Measurements from ENCODE around the gene MEIKIN. TPM values are rescaled to one million over a fixed set of nuclear protein-coding genes. Genes with fewer than 3 reads are reported as not detected.

The MEIKIN gene
- total and polyA plus RNA-seq, 12 donors, result 0.09 TPM; not detected in 11

- H3K27me3 ChIP-seq, result no peaks in the 10 kb centered on the region
- H3K9me3 ChIP-seq, result no peaks in the 10 kb centered on the region
- no peaks in the 10 kb centered on the region for H3K36me3 ChIP-seq
- no peak for DNase-seq
- WGBS, 2 donors, result 74 to 75% methylated on average over 3 of the region's 3 CpGs
- intact Hi-C loops (cut with DNase I), result no loop called here
- ATAC-seq, result no peak
- TF ChIP-seq CTCF (IDR thresholded peaks at IDR 0.05), result no peak
- no peak overlapping the region for H3K4me3 ChIP-seq
- H3K27ac ChIP-seq, result no peak overlapping the region
- peaks cover 0 to 10% (median 0%) of the 10 kb centered on the region in 9 donors for H3K4me1 ChIP-seq
Measured at GRCh38 chr5:131987251-131987650, 41.8 kb upstream of the MEIKIN start.

GRCh38 chr5:131986161-131986912 lies 40.9 kb upstream of the MEIKIN start:
- no peak overlapping the region for H3K4me3 ChIP-seq
- 80 to 89% methylated on average over 8 of the region's 8 CpGs for WGBS, 2 donors
- peaks cover 0 to 10% (median 0%) of the 10 kb centered on the region in 9 donors for H3K4me1 ChIP-seq
- intact Hi-C loops (cut with DNase I), result no loop called here
- no peak overlapping the region for H3K27ac ChIP-seq
- no peak for TF ChIP-seq CTCF (IDR thresholded peaks at IDR 0.05)
- DNase-seq (no peak), ATAC-seq (no peak)
- no peaks in the 10 kb centered on the region for H3K27me3 ChIP-seq
- no peaks in the 10 kb centered on the region for H3K9me3 ChIP-seq
- H3K36me3 ChIP-seq, result no peaks in the 10 kb centered on the region

- no peak for ATAC-seq
- 94 to 95% methylated on average over 8 of the region's 8 CpGs for WGBS, 2 donors
- intact Hi-C loops (cut with DNase I), result no loop called here
Measured at GRCh38 chr5:131984956-131985665, 39.6 kb upstream of the MEIKIN start.

More at GRCh38 chr5:131984956-131985665, 39.6 kb upstream of the MEIKIN start:
- DNase-seq, result no peak
- no peak for TF ChIP-seq CTCF (IDR thresholded peaks at IDR 0.05)
- Histone ChIP-seq H3K27me3 (no peaks in the 10 kb centered on the region), H3K36me3 (no peaks in the 10 kb centered on the region), H3K4me3 (no peak overlapping the region), H3K9me3 (no peaks in the 10 kb centered on the region), H3K27ac (no peak overlapping the region), H3K4me1 (peaks cover 0 to 10% (median 0%) of the 10 kb centered on the region in 9 donors)

All from heart right ventricle (tissue), 16 donors.